ENCODE data around the gene PALLD.

Gene PALLD

GRCh38 chr4:168614281-168615057, 117.6 kb downstream of the PALLD start:
- DNase-seq (ENCODE audit: insufficient read length, low spot score), result no peak
- FAIRE-seq, result no peak

GRCh38 chr4:168615294-168616065, 118.6 kb downstream of the PALLD start:
- FAIRE-seq (no peak), DNase-seq (ENCODE audit: insufficient read length, low spot score) (no peak)

- DNase-seq (ENCODE audit: insufficient read length, low spot score) (no peak), FAIRE-seq (no peak)
Observed at GRCh38 chr4:168618577-168619265, 121.9 kb downstream of the PALLD start.

GRCh38 chr4:168619266-168619631, 122.4 kb downstream of the PALLD start:
- no peak for DNase-seq (ENCODE audit: insufficient read length, low spot score)
- no peak for FAIRE-seq

- no peak for FAIRE-seq
- no peak for DNase-seq (ENCODE audit: insufficient read length, low spot score)
Observed at GRCh38 chr4:168621806-168622589, 125.1 kb downstream of the PALLD start.

- no peak for FAIRE-seq
Observed at GRCh38 chr4:168622600-168622999, 125.7 kb downstream of the PALLD start.

GRCh38 chr4:168623011-168623410, 126.2 kb downstream of the PALLD start:
- FAIRE-seq (no peak), DNase-seq (ENCODE audit: insufficient read length, low spot score) (no peak)

More at GRCh38 chr4:168622600-168622999, 125.7 kb downstream of the PALLD start:
- no peak for DNase-seq (ENCODE audit: insufficient read length, low spot score)

- no peak for DNase-seq (ENCODE audit: insufficient read length, low spot score)
- FAIRE-seq, result no peak
Observed at GRCh38 chr4:168623484-168623883, 126.6 kb downstream of the PALLD start.

GRCh38 chr4:168628251-168628650, 131.4 kb downstream of the PALLD start:
- DNase-seq (ENCODE audit: insufficient read length, low spot score) (no peak), FAIRE-seq (no peak)

- no peak for DNase-seq (ENCODE audit: insufficient read length, low spot score)
- no peak for FAIRE-seq
Observed at GRCh38 chr4:168629566-168629965, 132.7 kb downstream of the PALLD start.

GRCh38 chr4:168630445-168631187, 133.8 kb downstream of the PALLD start:
- FAIRE-seq (no peak), DNase-seq (ENCODE audit: insufficient read length, low spot score) (no peak)

- DNase-seq (ENCODE audit: insufficient read length, low spot score) (no peak), FAIRE-seq (no peak)
Observed at GRCh38 chr4:168631241-168632162, 134.7 kb downstream of the PALLD start.

GRCh38 chr4:168632301-168632725, 135.5 kb downstream of the PALLD start:
- no peak for FAIRE-seq
- no peak for DNase-seq (ENCODE audit: insufficient read length, low spot score)

- no peak for DNase-seq (ENCODE audit: insufficient read length, low spot score)
- FAIRE-seq, result no peak
Observed at GRCh38 chr4:168633064-168633463, 136.2 kb downstream of the PALLD start.

GRCh38 chr4:168633496-168633895, 136.6 kb downstream of the PALLD start:
- DNase-seq (ENCODE audit: insufficient read length, low spot score) (no peak), FAIRE-seq (no peak)

GRCh38 chr4:168634276-168634802, 137.5 kb downstream of the PALLD start:
- FAIRE-seq (no peak), DNase-seq (ENCODE audit: insufficient read length, low spot score) (no peak)

- FAIRE-seq (no peak), DNase-seq (ENCODE audit: insufficient read length, low spot score) (no peak)
Observed at GRCh38 chr4:168636040-168636439, 139.2 kb downstream of the PALLD start.

GRCh38 chr4:168636506-168637196, 139.8 kb downstream of the PALLD start:
- FAIRE-seq (no peak), DNase-seq (ENCODE audit: insufficient read length, low spot score) (no peak)

Data from GM19239 (cell line).